GM12872 (cell line): Measurements from ENCODE around the gene HSPA1L.

ENCODE experiments used
- TF ChIP-seq, protein P1 (sequence below): IDR thresholded peaks from 3 replicates; pipeline ENCODE4 v1.5.1; 2011; ENCODE audit warnings: low read depth, mild to moderate bottlenecking, low read length, moderate library complexity; ENCODE audit not compliant: insufficient read depth

The HSPA1L gene

GRCh38 chr6:31775184-31775583, 39.9 kb downstream of the HSPA1L start:
- TF ChIP-seq, protein P1, sequence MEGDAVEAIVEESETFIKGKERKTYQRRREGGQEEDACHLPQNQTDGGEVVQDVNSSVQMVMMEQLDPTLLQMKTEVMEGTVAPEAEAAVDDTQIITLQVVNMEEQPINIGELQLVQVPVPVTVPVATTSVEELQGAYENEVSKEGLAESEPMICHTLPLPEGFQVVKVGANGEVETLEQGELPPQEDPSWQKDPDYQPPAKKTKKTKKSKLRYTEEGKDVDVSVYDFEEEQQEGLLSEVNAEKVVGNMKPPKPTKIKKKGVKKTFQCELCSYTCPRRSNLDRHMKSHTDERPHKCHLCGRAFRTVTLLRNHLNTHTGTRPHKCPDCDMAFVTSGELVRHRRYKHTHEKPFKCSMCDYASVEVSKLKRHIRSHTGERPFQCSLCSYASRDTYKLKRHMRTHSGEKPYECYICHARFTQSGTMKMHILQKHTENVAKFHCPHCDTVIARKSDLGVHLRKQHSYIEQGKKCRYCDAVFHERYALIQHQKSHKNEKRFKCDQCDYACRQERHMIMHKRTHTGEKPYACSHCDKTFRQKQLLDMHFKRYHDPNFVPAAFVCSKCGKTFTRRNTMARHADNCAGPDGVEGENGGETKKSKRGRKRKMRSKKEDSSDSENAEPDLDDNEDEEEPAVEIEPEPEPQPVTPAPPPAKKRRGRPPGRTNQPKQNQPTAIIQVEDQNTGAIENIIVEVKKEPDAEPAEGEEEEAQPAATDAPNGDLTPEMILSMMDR, result no peak

GRCh38 chr6:31771992-31772358, 43.1 kb downstream of the HSPA1L start:
- TF ChIP-seq, protein P1, result no peak

GRCh38 chr6:31770860-31771259, 44.2 kb downstream of the HSPA1L start:
- TF ChIP-seq, protein P1, result no peak

DNA sequence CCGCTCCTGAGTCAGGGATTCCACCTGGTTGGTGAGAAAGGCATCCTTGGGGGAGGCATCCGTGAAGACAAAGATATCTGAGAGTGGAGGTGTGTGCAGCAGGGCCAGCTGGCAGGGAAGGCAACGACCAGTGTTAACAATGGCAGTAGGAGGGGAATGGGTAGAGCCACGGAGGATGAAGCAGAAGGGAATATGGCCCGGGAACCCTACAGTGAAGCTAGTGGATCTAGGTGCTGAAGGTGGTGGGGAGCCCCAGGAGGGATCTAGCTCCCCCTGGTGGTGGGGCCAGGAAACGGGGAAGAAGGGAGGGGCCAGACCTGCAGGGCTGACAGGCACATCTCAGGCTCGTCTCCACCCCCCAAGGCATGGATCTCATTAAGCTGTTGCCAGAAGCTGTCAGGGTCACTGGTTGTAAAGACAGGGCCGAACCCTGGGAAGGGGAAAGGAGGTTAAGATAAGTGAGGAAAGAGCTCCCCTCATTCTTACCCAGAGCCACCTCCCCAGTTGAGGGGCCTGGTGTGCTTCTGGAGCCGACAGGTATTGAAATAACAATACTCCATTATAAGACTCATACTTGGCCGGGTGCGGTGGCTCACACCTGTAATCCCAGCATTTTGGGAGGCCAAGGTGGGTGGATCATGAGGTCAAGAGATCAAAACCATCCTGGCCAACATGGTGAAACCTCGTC, 45.3 kb downstream of the HSPA1L start:
- TF ChIP-seq, protein P1, result peak; percentile 95

GRCh38 chr6:31768363-31769257, 46.5 kb downstream of the HSPA1L start:
- TF ChIP-seq, protein P1, result no peak

DNA sequence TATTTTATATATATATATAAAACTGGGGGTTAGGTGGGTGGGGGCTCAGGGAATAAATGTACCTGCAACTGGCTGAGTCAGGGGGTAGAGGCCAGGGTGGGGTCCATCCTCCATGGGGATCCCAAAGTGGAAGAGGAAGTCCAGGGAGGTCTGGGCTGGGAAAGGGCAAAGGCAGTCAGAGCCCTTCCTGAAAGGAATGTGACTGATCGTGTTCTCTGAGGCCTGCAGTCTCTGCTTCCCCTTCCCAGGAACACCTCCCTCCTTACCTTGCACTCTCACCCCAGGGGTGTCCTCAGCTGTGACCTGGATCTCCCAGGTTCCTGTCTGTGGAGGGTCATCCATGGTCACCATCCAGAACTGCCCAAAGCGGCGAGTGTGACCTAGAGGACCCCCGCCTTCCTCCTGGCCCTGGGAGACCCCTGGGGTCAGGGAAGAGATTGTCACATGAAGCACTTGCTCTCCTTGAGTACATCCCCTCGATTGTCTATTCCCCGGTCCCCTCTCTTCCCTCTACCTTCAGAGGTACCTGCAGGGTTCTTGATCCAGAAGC, 47.9 kb downstream of the HSPA1L start:
- TF ChIP-seq, protein P1, result no peak
